Small intestine (tissue), 7 donors: ENCODE data around the gene ZNF789. TPM values are rescaled to one million over a fixed set of nuclear protein-coding genes. Genes with fewer than 3 reads are reported as not detected.

Source experiments
- DNase-seq, 2 donors: peaks; one replicate each; pipeline versions ENCODE4 v3.0.0 to v3.0.0-alpha.2; 2013
- FAIRE-seq: peaks from 2 replicates; lab custom pipeline; 2012; peaks lifted over from hg19 to GRCh38; lab: Jason Lieb, UNC
- H3K27ac ChIP-seq, 3 donors: one replicate each; pipeline ENCODE4 v1.5.1; 2013; ENCODE audit warnings: low read length in 2 of 3, mild to moderate bottlenecking in 2 of 3, control low read depth in 1 of 3, inconsistent platforms in 1 of 3, low read depth in 1 of 3, moderate library complexity in 1 of 3
- H3K27me3 ChIP-seq, 3 donors: one replicate each; pipeline ENCODE4 v1.6.1; 2013; ENCODE audit warnings: low read length in 3 of 3, inconsistent platforms in 1 of 3; ENCODE audit not compliant: control insufficient read depth in 3 of 3, insufficient read depth in 3 of 3
- H3K36me3 ChIP-seq, 3 donors: one replicate each; pipeline ENCODE4 v1.6.1; 2013; ENCODE audit warnings: low read length in 3 of 3, inconsistent platforms in 1 of 3, low read depth in 1 of 3, mild to moderate bottlenecking in 1 of 3, moderate library complexity in 1 of 3; ENCODE audit not compliant: control insufficient read depth in 3 of 3, insufficient read depth in 2 of 3
- H3K4me1 ChIP-seq, 3 donors: one replicate each; pipeline ENCODE4 v1.6.1; 2013; ENCODE audit warnings: low read length in 2 of 3, inconsistent platforms in 1 of 3, low read depth in 1 of 3, mild to moderate bottlenecking in 1 of 3, moderate library complexity in 1 of 3; ENCODE audit not compliant: control insufficient read depth in 3 of 3, insufficient read depth in 2 of 3
- H3K4me3 ChIP-seq, 3 donors: one replicate each; pipeline ENCODE4 v1.5.1; 2013; ENCODE audit warnings: low read length in 3 of 3, control low read depth in 1 of 3, inconsistent platforms in 1 of 3, low read depth in 1 of 3, mild to moderate bottlenecking in 1 of 3, moderate library complexity in 1 of 3
- H3K9me3 ChIP-seq, 2 donors: one replicate each; pipeline ENCODE4 v1.6.1; 2013; ENCODE audit warnings: low read depth in 1 of 2, low read length in 1 of 2; ENCODE audit not compliant: control insufficient read depth in 2 of 2, insufficient read depth in 1 of 2
- WGBS, 3 donors: extraction: QIAGEN DNeasy Blood & Tissue Kit; methylation state at CpG; one replicate each; pipeline ENCODE4 v1.1.7; 2013; 5-methylcytosine and 5-hydroxymethylcytosine counted together
- polyA plus RNA-seq, 4 donors: library from polyadenylated mRNA; stranded (reverse) in 3 of 4; unstranded in 1 of 4; fragments of 200-250 nt in 3 of 4; fragments of 120-200 nt in 1 of 4; gene quantifications; one replicate each; pipeline versions ENCODE4 v1.2.1 to v1.2.3, GENCODE V29; 2013
- donor health status: healthy with polysubstance abuse.
- donor health status: control.
- donor health status: control.
- donor health status: Bipolar disorder and iron deficiency.
- donor health status: healthy.

The ZNF789 gene
- polyA plus RNA-seq, 4 donors: 9.7 to 48.1 (median 18.6) TPM

DNA sequence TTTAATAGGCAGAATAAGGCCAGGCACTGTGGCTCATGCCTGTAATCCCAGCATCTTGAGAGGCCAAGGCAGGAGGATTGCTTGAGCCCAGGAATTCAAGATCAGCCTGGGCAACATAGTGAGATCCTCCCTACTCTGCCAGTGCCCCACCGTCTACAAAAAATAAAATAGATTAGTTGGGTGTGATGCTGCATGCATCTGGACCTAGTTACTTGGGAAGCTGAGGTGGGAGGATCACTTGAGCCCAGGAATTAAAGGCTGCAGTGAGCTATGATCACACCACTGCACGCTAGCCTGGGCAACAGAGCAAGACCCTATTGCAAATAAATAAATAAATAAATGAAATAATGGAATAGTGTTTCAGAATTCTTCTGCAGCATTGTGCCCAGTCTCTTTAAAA, 63.0 kb downstream of the ZNF789 start:
- Histone ChIP-seq H3K27me3 (no peaks in the 10 kb centered on the region), H3K4me1 (no peaks in the 10 kb centered on the region), H3K9me3 (peaks cover 4 to 82% of the 10 kb centered on the region in 2 donors), H3K27ac (no peak overlapping the region), H3K4me3 (no peak overlapping the region), H3K36me3 (peaks cover 6 to 15% (median 15%) of the 10 kb centered on the region in 3 donors)
- DNase-seq: no peak
- no peak for FAIRE-seq
- WGBS, 3 donors: 98 to 100% (median 99%) methylated on average over 2 of the region's 2 CpGs

Other genes with a start within 250 kb of the ZNF789 start
- under 1 TPM in 2 of 4 donors, not detected in 2; 0.01 to 0.07 TPM for gene MYH16, start 200.1 kb upstream of the ZNF789 start, polyA plus RNA-seq
- 100 to 1,000 TPM; 194 to 407 (median 263) TPM for gene ARPC1A, start 147.0 kb upstream of the ZNF789 start, polyA plus RNA-seq
- 100 to 1,000 TPM in 3 of 4 donors, 10 to 100 TPM in 1; 77.9 to 358 (median 316) TPM for gene ARPC1B, start 98.2 kb upstream of the ZNF789 start, polyA plus RNA-seq
- 100 to 1,000 TPM in 3 of 4 donors, 10 to 100 TPM in 1; 94.7 to 212 (median 110) TPM for gene PDAP1, start 64.3 kb upstream of the ZNF789 start, polyA plus RNA-seq
- 100 to 1,000 TPM in 3 of 4 donors, 10 to 100 TPM in 1; 71.9 to 166 (median 132) TPM for gene BUD31, start 63.9 kb upstream of the ZNF789 start, polyA plus RNA-seq
- 1 to 10 TPM; 2.7 to 4.8 (median 3.9) TPM for gene PTCD1, start 34.1 kb upstream of the ZNF789 start, polyA plus RNA-seq
- gene CPSF4, start 33.9 kb upstream of the ZNF789 start, polyA plus RNA-seq: 10 to 100 TPM; 24.4 to 28.3 (median 26.4) TPM
- gene ATP5MF, start 6.7 kb upstream of the ZNF789 start, polyA plus RNA-seq: 1,000 to 10,000 TPM in 3 of 4 donors, 100 to 1,000 TPM in 1; 363 to 3,068 (median 1,492) TPM
- 10 to 100 TPM; 17.4 to 30.0 (median 23.6) TPM for gene ZNF394, start 27.4 kb downstream of the ZNF789 start, polyA plus RNA-seq
- 1 to 10 TPM; 3.8 to 7.9 (median 4.4) TPM for gene ZKSCAN5, start 31.8 kb downstream of the ZNF789 start, polyA plus RNA-seq
- 10 to 100 TPM in 1 of 4 donors, 1 to 10 TPM in 3; 2.2 to 10.6 (median 3.9) TPM for gene FAM200A, start 79.2 kb downstream of the ZNF789 start, polyA plus RNA-seq
- gene ZNF655, start 85.8 kb downstream of the ZNF789 start, polyA plus RNA-seq: 10 to 100 TPM; 33.7 to 73.7 (median 52.5) TPM
- under 1 TPM in 2 of 4 donors, not detected in 2; 0.45 to 0.93 TPM for gene TMEM225B, start 125.4 kb downstream of the ZNF789 start, polyA plus RNA-seq
- gene ZSCAN25, start 144.1 kb downstream of the ZNF789 start, polyA plus RNA-seq: 10 to 100 TPM in 1 of 4 donors, 1 to 10 TPM in 3; 4.5 to 14.4 (median 5.1) TPM
- 1,000 to 10,000 TPM in 1 of 4 donors, 100 to 1,000 TPM in 2, 10 to 100 TPM in 1; 63.7 to 1,093 (median 419) TPM for gene CYP3A5, start 207.1 kb downstream of the ZNF789 start, polyA plus RNA-seq